ENCODE results near the gene HOXB8.

GRCh38 chr17:48603959-48604769 lies 10.9 kb downstream of the HOXB8 start:
- TF ChIP-seq CTCF (conservative IDR thresholded peaks at IDR 0.05): peak; percentile 44
- TF ChIP-seq EZH2 (IDR thresholded peaks at IDR 0.05; ENCODE audit: low read depth): no peak
